ENCODE measurements around the gene FAM53B.
"Not testable (repeated sequence)": the region's sequence is repeated elsewhere in the genome, so short reads cannot be mapped to it uniquely, and the experiment has no call there.

Gene FAM53B

DNA sequence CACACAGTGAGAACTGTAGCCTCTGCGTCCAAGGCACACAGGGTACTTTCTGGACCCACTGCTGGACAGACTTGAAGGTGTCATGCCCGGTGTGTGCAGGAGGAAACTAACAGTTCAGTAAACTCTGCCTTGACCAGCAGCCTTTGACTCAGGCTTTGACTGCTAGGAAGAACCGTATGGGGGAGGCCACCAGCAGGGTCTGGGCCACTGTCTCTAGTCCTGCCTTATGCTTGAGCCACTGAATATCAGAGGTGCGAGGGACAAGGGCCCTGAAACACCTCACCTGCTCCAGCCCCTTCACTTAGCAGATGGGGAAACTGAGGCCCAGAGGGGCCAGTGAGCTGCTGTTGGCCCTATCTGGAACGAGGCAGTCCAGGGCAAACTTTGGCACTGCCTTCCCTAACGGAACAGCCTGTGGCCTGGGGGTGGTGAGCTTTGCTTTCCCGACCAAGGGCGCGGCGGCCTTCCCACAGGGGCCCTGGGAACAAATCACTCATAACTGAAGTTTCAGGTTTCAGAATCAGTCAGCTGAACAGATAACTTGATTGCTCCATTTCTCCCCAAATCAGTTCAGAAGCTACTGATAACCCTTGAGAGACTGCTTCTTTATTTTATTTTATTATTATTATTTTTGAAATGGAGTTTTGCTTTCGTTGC, 130.0 kb downstream of the FAM53B start:
- DNase-seq (ENCODE audit: low read depth in 1 of 2, low spot score in 1 of 2): no peak

DNA sequence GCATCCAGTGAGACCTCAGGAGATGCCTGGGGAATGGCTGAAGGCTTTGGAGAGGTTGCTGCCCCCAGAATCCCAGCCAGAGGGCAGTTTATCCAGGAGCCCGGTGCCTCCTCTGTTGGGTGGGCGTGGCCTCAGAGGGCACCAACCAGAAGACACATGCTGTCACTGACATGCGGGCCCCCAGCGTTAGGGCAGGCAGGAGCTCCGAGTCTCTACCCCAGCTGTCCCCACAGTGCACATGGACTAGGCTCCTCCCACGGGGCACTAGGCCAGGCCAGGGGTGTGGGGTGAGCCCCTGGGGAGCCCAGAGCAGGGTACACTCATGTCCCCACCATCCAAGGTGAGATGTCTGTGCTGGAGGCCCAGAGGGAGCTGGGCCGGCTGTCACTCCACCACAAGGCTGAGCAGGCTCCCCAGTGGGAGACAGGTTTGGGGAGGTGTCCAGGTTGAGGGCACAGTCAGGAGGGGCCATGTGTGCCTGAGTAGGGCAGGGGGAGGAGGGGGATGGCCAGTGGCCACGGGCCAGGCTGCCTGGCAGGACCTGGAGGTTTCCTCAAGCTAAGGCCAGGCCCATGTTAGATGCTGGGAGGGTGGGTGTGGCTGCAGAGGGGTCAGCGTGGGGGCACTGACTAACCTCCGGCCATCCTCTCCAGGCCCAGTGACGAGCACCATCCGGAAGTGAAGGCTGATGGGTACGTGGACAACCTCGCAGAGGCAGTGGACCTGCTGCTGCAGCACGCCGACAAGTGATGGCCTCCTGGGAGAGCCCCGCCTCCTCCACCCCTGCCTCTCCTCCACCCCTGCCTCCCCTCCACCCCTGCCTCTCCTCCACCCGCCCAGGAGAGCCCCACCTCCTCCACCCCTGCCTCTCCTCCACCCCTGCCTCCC, 131.3 kb downstream of the FAM53B start:
- no peak for DNase-seq (ENCODE audit: low read depth in 1 of 2, low spot score in 1 of 2)

DNA sequence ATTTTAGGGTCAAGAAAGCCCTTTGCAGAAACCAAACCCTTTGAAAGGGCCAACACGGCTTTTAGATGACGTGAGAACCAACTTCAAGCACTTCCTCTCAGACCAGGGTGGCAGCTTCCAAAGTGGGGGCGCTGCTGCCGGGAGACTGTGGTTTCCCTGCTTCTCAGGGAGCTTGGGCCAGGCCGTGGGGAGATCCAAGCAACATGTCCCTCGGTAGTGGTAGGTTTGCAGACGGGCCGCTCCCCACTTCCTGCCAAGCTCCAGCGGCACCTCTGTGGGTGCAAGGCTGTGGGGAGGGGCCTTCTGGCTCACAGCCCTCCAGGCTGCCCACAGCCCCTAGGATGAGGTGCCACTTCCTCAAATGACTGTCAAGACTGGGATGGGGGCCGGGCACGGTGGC, 132.4 kb downstream of the FAM53B start:
- DNase-seq (ENCODE audit: low read depth in 1 of 2, low spot score in 1 of 2): no peak

DNA sequence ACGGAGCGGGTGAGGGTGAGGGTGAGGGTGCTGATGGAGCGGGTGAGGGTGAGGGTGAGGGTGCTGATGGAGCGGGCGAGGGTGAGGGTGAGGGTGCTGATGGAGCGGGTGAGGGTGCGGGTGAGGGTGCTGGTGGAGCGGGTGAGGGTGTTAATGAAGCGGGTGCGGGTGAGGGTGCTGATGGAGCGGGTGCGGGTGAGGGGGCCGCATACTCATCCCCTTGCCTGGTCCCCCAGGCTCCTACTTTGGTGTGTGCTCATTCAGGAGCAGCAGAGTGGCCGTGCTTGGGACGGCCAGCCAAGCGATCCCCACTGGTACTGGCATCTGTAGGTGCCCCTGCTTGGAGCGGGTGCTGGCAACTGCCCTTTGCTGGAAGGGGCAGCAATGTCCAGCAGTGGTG, 133.3 kb downstream of the FAM53B start:
- not testable (repeated sequence) for DNase-seq (ENCODE audit: low read depth in 1 of 2, low spot score in 1 of 2)

DNA sequence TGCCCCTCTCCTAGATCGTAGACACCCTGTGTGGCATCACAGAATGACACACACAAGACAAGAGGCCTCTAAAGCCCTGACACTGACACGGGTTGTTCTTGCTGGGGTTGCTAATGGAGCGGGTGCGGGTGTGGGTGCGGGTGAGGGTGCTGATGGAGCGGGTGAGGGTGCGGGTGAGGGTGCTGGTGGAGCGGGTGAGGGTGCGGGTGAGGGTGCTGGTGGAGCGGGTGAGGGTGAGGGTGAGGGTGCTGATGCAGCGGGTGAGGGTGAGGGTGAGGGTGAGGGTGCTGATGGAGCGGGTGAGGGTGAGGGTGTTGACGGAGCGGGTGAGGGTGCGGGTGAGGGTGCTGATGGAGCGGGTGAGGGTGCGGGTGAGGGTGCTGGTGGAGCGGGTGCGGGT, 134.0 kb downstream of the FAM53B start:
- not testable (repeated sequence) for DNase-seq (ENCODE audit: low read depth in 1 of 2, low spot score in 1 of 2)

DNA sequence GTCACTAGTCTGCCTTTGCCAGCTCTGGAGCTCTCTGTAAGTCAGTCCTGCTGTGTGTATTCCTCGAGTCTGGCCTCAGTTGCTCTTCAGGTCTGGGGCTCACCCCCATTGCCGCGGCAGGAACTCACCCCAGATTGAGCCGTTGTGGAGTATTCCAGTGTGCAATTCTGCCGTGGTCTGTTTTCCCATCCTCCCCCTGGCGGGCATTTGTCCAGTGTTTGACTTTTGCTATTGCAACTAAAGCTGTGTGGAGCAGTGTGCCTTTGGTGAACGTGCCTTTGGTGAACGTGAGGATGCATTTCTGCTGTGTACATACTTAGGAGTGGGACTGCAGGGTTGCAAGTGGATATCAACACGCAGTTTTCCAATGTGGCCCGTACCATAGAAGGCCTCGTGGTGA, 134.5 kb downstream of the FAM53B start:
- DNase-seq (ENCODE audit: low read depth in 1 of 2, low spot score in 1 of 2): no peak

DNA sequence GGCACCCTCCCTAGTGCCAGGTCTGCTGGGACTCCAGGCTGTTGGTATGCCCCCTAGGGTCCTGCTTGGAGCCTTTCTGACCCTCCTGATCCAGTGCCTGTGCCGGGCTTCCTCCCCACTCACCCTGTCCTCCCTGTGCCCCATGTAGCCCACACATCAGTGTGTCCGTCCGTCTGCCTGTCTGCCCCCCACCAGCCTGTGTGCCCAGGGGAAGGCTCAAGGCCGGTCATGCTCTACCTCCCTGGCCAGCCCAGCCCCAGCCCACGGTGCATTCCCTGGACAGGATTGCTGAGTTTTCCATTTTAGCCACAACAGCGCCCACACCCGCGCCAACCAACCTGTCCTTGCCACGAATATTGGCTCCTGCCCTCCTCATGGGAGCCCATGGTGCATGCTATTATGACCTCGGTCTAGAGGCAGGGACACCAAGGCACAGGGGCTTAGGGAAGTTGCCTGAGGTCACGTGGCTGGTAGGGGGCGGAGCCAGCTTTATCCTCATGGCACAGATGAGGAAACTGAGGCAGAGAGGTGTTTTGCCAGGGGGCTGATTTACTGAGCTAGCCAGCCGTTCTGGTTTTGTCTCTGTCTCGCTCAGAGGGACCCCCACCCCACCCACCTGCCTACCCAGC, 136.0 kb downstream of the FAM53B start:
- DNase-seq (ENCODE audit: low read depth in 1 of 2, low spot score in 1 of 2): no peak

DNA sequence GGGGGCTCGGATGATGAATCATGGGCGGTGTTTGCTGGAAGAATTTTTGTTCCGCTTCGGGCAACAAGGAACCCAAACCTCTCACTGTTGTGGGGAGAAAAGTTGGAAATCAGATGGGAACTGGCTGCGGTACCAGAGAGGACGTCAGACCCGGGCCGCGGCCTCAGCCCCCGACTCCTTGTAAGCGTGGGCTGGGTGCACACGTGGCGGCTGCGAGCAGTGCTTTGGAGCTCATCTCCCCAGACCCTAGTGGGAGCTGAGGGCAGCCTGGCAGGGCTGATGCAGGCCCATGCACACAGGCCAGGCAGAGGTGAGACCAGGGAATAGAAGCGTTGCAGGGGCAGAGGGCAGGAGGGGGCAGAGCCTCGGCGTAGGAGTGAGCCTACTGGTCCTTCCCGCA, 136.5 kb downstream of the FAM53B start:
- DNase-seq (ENCODE audit: low read depth in 1 of 2, low spot score in 1 of 2): no peak

DNA sequence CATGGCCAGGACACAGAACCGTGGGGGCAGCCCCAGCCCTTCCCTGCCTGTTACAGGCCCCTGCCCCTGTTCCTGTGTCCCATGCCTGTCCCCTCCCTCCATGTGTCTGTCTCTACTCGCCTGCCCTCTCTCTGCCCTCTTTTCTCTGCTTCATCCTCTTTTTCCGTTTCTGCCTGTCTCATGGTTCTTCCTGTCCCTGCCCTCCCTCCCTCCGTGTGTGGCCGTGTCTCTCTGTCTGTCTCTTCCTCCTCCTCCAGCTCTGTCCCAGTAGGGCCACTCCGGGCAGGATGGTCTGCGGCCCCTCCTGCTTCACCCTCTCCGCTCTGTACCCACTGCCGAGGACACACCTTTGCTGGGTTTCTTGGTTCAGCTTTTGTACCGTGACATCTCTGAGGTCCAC, 137.4 kb downstream of the FAM53B start:
- DNase-seq (ENCODE audit: low read depth in 1 of 2, low spot score in 1 of 2): no peak

DNA sequence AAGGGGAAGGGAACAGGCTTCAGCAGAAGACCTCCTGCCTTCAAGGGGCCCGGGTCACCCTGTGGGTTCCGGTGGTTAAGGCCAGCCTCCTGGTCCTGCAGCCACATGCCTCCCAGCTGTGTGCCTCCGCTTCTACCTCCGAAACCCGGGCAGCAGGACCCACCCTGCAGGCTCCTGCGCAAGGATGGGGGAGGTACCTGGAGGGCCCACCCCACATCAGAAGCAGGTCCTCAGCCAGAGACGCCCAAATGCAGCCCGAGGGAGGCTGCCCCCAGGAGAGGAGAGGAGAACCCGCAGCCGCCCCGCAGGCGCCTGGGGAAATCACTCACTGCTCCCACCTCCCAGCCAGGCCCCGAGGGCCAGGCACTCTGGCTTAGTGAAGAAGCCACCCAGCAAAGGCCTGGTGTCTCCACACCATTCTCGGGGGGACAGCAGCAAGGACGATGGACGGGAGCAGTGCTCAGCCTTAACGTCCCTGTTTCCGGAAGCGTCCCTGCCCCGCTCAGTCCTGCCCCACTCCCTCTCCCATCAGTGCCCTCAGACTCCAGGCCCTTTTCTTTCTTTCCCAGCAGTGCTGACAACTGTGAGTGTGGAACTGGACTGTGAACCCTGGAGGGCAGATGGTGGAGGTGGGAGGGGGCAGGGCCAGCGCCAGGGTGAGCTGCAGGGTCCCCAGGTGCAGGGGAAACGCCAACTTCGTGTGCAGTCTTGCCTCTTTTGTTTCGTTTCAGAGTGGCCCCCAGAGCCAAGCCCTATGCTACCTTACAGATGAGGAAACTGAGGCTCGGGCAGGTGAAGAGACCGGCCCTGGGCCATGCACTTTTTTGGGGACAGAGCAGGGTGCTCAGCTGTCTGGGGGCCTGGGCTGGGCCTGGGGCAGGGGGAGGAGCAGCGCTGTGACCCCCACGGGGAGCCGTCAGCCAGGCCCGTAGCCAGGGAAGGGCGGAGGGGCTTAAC, 138.0 kb downstream of the FAM53B start:
- no peak for DNase-seq (ENCODE audit: low read depth in 1 of 2, low spot score in 1 of 2)

DNA sequence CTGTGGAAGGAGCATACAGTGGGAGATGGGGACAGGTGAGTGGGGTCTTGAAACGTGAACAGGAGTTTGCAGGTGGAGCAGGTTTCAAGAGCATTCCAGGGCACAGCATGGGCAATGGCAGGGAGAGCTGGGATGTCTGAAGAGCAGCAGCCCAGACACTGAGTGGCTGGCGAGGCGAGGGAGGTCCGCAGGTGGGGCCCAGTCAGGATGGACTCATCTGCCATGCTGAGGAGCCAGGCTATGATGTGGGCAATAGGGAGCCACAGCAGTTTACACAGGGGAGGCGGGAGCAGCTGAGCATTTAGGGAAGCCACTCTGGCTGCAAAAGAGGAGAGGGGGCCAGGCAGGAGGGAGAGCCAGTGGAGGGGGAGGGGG, 138.7 kb downstream of the FAM53B start:
- no peak for DNase-seq (ENCODE audit: low read depth in 1 of 2, low spot score in 1 of 2)

DNA sequence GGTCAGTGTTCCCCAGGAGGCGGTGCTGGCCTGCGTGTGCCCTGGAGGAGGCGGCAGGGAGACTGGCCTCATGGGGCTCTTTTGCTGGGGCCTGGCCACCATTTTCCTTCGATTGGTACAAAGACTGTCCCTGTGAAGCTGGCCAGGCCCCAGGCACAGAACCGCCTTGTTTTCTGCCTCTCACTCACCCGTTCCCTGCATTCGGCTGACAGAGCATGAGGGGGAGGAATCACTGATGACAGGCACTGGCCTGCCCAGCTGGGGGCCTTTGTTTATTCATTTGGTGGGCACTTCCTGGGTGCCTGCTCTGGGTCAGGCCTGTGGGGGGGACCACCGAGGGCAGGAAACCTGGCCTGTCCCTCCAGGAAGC, 139.2 kb downstream of the FAM53B start:
- no peak for DNase-seq (ENCODE audit: low read depth in 1 of 2, low spot score in 1 of 2)

DNA sequence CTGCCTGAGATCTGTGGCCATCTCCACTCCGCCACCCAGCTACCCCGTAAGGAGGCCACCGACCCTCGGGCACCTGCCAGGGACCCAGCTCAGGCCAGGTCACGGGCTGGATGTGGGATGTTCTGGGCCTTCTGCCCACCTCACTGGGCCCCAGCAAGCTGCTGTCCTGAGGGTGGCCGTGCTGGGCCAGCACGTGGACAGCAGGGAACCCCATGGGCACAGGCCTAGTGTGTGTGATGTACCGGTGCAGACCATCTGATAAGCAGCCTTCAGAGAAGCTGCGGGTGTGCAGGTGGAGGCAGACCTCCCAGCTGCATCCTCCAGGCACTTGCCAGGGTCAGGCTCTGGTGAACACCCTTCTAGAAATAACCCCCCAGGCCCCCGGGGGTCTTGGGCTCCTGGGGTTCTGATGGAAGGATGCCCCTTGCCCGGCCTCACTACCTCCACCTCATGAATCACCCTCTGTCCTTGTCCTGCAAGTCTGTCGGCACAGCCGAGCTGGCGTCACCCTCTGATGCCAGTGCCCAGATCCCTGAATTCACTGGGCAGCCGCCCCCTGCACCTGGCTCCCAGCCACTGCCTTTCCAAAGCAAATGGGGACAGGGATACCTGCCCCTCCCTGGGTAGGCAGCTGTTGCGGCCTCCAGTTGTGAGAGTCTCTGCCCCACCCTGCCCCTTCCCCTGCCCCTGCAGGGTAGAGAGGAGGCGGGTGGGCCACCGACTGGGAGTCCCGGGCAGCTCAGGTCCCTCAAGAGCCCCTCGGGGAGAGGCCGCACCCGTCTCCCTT, 139.8 kb downstream of the FAM53B start:
- no peak for DNase-seq (ENCODE audit: low read depth in 1 of 2, low spot score in 1 of 2)

DNA sequence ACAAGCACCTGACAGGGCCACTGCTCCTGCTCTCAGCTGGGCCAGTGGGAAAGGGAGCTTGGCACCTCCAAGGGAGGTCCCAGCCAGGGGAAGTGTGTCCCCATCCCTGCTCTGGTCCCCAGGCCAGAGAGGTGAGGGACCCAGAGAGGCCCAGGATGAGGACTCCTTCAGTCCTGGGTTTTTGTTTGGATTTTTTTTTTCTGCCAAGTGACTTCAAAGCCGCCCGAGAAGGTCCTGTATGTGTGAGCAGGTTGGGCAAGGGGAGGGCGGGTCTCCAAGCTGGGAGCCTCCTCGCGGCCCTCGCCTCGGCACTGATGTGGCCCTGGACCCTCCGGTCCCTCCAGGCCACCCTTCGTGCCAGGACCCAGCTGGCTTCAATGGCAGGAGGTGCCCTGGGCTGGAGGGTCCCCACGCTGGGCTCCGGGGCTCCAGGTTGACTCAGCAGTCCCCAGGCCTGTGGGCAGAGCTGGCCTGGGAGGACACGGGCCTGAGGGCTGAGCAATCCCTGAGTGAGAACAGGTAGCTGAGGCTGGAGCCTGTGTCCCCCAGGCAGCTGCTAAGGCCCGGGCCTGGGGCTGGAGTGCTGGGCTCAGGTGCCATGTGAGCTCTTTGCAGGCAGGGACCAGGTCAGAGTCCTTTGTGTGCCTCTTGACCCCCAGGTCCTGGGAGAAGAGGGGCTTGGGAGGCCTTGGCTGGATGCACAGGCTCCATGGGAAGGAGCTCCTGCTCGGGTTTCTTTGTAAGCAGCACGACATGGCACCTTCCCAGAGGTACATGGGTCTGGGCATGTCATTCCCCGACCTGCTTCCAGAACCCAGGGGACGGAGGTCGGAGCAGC, 140.6 kb downstream of the FAM53B start:
- DNase-seq (ENCODE audit: low read depth in 1 of 2, low spot score in 1 of 2): no peak

DNA sequence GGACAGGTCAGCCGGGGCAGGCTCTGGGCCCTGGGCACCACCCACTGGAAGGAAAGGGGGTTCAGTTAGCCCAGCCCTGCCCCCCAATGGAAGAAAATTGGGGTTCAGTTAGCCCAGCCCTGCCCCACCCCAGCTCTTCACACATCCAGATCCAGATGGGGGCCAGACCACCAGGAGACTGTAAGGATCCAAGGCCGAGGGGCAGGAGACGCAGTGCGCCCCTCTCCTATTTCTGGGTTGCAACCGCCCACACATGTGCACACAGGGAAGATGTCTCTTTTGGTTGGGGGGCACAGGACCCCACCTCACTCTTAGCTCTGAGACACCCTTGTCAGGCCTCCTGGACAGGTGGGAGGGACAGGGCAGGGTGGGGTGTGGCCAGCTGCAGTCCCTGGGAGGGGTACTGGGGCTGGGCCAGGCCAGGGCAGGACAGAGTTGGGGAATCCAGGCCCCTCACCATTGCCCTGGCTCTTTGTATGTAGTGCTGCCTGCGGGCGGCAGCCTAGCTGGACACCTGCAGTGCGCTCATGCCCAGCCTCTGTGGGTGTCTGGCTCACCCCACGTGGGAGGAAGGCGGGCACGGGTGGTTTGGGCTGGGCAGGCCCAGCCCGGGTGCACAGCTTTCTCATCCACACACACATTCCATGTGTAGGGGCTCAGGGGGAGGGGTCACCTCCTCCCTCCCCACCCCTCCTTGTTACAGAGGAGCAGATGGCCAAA, 141.4 kb downstream of the FAM53B start:
- no peak for DNase-seq (ENCODE audit: low read depth in 1 of 2, low spot score in 1 of 2)

DNA sequence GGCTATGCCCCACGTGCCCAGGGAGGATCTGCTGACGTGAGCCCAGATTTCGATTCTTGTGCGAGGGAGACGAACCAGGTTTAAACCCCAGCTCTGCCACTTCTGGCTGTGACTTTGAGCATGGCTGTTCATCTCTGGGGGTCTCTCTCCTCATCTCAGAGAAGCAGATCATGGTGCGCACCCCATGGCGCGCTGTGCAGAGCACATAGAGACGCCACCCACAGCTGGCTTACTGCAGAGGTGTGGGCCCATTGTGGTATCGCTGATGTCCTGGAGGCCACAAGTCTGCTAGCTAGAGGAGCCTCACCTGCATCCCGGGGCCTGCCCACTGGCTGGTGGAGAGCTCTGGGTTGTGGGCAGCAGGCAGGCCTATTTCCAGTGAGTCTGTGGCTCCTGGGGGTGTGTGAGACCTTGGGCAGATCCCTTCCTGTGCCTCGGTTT, 142.0 kb downstream of the FAM53B start:
- DNase-seq (ENCODE audit: low read depth in 1 of 2, low spot score in 1 of 2): no peak

DNA sequence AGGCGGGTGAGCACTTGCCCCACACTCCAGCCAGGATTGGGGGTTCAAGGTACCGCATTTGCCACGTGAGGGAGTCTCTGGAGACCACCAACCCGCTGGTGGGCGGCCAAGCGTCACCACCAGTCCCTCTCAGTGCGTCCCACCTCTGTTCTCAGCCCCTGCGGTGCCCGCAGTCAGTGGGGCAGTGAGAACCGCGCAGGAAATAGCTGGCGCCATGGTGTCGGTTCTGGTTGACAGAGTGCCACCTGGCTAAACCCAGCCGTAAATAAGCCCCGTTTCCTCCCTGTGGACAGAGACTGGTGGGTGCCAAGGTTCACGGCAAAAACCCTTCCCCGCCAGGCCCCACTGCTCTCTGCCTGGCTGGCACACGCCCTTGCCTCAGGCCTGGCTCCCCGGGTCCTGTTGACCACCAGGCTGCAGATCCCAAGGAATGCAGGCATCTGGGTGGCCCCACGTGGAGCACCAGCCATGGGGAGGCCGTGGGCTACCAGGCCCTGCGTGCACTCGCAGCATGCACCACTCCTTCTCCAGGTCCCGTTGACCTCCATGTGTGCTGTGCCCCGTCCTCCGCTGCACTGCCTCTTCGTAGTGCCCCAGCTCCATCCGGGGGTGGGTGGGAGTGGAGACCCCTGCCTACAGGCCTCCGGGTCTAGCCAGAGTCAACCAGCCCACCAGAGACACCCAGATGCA, 142.6 kb downstream of the FAM53B start:
- DNase-seq (ENCODE audit: low read depth in 1 of 2, low spot score in 1 of 2): no peak

DNA sequence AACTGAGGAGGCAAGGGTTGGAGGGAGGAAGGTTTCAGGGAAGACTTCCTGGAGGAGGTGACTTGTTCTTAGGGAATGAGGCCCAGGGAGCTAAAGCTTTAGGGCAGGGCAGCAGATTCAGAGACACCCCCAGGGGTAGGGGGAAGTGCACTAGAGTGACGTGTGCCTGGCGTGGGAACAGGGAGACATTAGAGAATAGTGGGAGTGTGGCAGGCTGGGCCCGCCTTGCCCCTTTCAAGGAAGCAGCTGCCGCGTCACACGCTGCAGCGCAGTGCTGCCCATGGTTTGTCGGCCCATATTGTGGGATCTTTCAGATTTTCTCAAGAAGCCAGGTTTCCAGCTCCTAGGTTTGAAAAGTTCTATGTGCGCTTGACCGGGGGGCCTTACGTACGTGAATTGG, 143.2 kb downstream of the FAM53B start:
- DNase-seq (ENCODE audit: low read depth in 1 of 2, low spot score in 1 of 2): no peak

Measured in stimulated activated CD4-positive, alpha-beta T cell treated with anti-CD3 and anti-CD28 coated beads, Interleukin-15, amount 100 ng/mL, for 1 hour (primary cell).